Endothelial cell of hepatic sinusoid (primary cell): Measurements from ENCODE around the gene RRP7A.
"Not testable (repeated sequence)": the region's sequence is repeated elsewhere in the genome, so short reads cannot be mapped to it uniquely, and the experiment has no call there.

Experiments used
- in situ Hi-C: cut with HindIII; loops from 2 replicates; pipeline ENCODE4 v1.10.0; 2017; ENCODE audit warnings: low sequenced_read_pairs

Gene RRP7A, protein sequence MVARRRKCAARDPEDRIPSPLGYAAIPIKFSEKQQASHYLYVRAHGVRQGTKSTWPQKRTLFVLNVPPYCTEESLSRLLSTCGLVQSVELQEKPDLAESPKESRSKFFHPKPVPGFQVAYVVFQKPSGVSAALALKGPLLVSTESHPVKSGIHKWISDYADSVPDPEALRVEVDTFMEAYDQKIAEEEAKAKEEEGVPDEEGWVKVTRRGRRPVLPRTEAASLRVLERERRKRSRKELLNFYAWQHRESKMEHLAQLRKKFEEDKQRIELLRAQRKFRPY

DNA sequence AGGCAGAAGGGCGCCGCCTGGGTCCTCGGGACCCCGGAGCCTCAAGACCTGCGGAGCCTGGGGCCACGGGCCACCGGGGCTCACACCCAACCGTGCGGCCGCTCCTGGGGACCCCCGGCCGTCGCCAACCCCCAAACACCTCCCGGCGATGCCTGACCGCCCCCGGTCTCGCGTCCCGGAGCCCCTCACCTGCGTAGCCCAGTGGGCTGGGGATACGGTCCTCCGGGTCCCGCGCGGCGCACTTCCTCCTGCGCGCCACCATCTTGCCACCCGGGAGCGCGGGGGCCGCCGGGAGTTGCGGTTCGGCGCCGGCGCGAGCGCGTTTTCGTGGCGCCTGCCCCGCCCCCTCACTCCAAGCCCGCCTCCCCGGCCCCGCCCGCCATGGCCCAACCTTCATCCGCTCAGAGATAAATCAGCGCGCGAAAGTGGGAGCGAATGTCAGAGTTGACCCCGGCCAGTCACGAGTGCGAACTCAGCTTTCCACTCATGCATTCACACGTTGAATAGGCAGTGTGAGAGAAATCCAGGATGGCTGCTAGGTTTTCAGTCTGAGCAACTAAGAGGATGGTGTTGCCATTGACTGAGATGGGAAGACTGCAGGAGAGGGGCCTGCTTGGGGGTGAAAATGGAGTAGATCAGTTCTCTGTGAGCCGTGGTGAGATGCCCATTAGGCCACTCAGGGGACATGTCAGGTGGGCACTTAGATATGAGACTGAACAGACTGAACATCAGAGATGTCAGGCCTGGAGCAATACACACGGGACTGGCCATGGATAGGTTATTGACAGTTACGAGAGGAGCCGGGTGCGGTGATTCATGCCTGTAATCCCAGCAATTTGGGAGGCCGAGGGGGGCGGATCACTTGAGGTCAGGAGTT lies at the start of gene RRP7A:
RRP7A (minus strand) TSS at position 272 of the 877 bp plus-strand sequence; CDS start at position 262, 10 bp downstream.
- in situ Hi-C loops: no loop called here

GRCh38 chr22:42567950-42568349 lies 48.4 kb upstream of the RRP7A start:
- in situ Hi-C loops: not testable (repeated sequence)

DNA sequence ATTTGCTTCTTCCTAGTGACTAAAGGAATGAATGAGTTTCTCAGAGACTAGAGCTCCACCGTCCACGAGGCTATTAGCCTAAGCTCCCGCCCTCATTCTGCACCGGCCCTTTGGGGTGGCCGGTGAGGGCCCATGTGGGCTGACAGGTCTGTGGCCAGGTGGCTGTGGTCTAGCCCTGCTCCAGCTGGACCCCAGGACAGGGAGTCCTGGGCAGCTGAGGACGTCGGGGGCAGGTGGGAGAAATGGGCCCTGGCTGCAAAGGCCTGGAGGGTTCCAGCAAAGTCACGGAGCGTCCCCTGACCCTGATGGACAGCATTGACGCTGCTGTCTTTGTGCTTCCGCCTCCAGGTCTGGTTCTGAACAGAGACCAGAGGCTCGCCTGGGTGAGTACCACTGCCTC lies 46.4 kb upstream of the RRP7A start:
- in situ Hi-C loops: no loop called here

DNA sequence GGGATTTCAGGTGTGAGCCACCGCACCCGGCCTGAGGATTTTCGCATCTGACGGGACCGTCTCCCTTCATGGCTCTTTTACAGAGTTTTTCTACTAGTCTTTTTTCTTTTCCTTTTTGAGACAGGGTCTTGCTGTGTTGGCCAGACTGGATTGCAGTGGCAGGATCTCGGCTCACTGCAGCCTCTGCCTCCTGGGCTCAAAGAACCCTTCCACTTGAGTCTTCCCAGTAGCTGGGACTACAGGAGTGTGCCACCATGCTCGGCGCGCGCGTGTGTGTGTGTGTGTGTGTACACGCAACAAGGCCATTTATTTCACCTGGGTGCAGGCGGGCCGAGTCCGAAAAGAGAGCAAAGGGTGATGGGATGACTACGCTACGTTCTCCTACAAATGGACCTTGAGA lies 45.1 kb upstream of the RRP7A start:
- in situ Hi-C loops: no loop called here

- in situ Hi-C loops: not testable (repeated sequence)
Measured at GRCh38 chr22:42563943-42564342, 44.3 kb upstream of the RRP7A start.

- in situ Hi-C loops: no loop called here
Measured at GRCh38 chr22:42562684-42563083, 43.1 kb upstream of the RRP7A start.

GRCh38 chr22:42562279-42562678 lies 42.7 kb upstream of the RRP7A start:
- in situ Hi-C loops: no loop called here

- in situ Hi-C loops: no loop called here
Measured at GRCh38 chr22:42561856-42562255, 42.3 kb upstream of the RRP7A start.

- in situ Hi-C loops: no loop called here
Measured at GRCh38 chr22:42560781-42561180, 41.2 kb upstream of the RRP7A start.

DNA sequence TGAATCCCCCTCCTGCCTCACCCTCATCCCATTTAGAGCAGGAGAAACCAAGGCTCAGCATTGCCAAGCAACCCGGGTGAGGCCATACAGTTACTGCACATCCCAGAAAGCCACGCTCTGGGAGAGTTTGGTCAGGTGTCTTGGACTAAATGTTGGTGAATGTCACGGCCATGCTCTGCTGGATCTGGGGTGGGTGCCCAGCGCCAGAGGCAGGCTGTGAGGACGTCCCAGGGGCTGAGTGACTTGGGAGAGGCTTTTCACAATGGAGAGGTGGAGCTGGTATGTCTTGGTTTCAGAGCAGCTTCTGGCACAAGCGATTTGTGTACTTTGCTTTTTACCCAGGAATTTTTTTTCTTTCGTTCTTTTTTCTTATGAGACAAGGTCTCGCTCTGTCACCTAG lies 40.8 kb upstream of the RRP7A start:
- in situ Hi-C loops: no loop called here

DNA sequence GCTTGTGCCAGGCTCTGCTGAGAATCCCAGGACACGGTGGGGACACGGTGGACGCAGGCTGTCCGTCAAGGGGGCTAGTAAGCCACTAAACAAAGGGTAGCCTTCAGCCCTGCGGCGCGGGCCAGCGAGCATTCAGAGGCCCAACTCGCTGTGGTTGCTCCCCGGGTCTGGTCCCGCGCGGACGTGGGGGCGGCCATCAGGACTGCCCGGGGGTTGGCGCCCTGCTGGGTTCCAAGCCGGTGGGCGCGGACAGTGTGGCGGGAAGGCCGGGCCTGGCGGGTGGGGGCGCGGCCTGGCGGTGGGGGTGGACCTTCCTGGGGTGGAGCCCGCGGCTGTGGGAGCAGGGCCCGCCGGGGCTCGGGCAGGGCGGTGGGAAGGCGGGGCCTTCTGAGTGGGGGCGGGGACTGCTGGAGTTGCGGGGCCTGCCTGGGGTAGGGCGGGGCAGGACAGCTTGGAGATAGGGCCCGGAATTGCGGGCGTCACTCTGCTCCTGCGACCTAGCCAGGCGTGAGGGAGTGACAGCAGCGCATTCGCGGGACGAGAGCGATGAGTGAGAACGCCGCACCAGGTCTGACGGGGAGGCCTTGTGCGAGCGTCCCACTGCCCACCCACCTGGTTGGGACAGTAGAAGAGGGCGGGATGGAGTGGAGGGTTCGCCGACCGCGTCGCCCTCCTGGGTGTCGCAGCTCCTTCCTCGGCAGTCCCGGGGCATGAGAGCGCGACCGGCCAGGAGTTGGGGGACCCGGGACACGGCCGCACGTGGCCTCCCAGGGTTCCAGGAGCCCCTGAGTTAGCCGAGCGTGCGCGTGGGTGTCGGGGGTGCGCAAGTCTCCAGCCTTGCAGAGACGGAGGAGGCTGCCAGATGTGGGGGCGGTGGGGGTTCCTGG lies 34.1 kb upstream of the RRP7A start, which contains the start of gene SERHL2:
SERHL2 (plus strand) TSS at position 482 of the 887 bp plus-strand sequence; CDS start at position 547, 65 bp downstream.
- in situ Hi-C loops: no loop called here

DNA sequence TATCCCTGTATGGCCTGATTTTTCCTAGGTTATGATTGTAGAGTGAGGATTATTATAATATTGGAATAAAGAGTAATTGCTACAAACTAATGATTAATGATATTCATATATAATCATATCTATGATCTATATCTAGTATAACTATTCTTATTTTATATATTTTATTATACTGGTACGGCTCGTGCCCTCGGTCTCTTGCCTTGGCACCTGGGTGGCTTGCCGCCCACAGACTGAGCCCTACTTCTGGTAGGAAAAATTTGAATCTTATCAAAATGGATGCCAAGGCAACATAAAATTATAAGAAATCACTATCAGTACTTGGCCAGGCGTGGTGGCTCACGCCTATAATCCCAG lies 32.7 kb upstream of the RRP7A start:
- in situ Hi-C loops: not testable (repeated sequence)

- in situ Hi-C loops: no loop called here
Measured at GRCh38 chr22:42549331-42550060, 29.9 kb upstream of the RRP7A start.

DNA sequence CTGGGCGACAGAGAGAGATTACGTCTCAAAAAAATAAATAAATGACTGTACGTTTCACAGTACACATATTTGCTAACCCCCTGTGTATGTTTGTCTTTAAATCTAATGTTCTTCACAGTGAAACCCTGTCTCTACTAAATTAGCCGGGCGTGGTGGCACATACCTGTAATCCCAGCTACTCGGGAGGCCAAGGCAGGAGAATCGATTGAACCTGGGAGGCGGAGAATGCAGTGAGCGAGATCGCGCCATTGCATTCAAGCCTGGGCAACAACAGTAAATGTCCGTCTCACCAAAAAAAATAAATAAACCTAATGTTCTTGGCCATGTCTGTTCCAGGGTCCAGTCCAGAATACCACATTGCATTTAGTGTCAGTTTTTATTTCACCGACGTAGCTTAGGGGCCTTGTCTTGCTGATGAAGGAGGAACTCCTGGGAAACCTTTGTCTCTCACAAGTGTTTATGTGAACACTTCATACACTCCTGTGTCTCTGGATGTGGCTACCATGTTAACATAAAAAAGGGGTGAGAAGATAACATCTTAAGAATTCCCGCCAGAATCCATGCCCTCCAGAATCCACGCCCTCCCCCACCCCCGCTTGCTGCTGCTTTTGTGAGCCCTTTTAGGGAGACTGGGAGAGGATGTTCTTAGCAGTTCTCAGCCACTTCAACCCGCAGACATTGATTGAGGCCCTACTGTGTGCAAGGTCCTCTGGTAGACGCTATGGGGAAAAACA lies 29.2 kb upstream of the RRP7A start:
- in situ Hi-C loops: no loop called here

DNA sequence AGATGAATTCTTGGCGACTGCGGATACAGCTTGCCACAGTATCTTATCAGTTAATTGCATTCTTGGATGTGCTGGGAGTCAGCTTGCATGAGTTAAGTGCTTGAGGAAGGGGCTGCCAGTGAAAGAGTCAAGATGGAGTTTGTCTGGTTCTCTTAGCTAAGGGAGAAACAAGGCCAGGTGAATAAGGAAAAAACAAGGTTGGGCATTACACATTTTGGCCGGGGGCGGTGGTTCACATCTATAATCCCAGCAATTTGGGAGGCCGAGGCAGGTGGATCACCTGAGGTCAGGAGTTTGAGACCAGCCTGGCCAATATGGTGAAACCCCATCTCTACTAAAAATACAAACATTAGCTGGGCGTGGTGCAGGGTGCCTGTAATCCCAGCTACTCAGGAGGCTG lies 28.5 kb upstream of the RRP7A start:
- in situ Hi-C loops: not testable (repeated sequence)

DNA sequence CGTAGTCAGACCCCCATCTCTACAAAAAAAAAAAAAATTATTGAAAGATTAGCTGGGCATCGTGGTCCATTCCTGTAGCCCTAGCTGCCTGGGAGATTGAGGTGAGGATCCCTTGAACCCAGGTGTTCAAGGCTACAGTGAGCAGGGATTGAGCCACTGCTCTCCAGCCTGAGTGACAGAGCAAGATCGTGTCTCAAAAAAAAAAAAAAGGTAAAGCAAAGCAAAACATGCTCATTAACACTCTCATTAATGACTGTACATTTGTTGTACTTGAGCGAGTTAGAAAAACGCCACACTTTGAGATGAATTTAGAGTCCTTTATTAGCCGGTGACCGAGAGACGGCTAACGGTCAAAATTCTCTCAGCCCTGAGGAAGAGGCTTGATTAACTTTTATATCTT lies 28.0 kb upstream of the RRP7A start:
- in situ Hi-C loops: no loop called here

DNA sequence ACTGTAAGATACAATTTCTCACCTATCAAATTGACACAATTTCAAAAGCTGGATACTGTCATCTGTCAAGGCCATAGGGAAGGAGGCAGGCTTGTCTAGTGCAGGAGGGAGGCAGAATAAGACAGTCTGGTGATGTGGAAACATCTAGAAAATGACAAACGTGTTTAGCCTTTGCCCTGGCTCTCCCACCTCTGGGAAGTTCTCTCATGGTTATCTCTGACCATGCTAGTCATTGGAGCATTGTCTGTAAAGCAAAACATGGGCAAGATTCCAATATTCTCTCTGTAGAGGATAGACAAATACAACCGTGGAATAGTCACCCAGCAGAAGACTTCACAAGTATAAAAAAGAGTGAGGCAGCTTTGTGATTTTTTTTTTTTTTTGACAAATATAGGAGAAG lies 25.1 kb upstream of the RRP7A start:
- in situ Hi-C loops: no loop called here

GRCh38 chr22:42539236-42539771 lies 19.7 kb upstream of the RRP7A start:
- in situ Hi-C loops: not testable (repeated sequence)

DNA sequence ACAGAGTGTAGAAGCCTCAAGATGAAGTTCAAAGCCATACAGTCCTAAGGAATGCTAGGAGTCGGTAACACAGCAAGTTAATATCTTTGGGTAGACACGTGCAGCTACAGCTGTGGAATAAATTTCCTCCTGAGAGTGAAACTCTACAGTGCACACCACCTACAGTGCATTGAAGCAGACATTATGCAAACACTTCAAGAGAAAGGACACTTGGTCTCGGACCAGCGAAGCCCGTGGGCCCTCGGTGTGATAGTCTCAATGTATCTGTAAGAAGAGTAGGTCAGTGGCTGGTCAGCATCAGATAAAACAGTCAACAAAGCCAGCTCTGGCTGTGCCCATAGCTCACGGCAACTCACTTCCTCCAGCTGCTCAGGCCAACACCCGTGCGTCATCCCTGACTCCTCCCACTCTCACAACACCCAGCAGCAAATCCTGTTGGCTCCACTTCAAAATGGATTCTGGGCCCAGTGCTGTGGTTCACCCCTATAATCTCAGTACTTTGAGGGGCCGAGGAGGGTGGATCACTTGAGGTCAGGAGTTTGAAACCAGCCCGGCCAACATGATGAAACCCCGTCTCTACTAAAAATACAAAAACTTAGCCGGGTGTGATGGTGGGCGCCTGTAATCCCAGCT lies 17.7 kb upstream of the RRP7A start:
- in situ Hi-C loops: not testable (repeated sequence)
